Measurements from ENCODE around the gene DCBLD1. TPM values are rescaled to one million over a fixed set of nuclear protein-coding genes. Genes with fewer than 3 reads are reported as not detected.

The DCBLD1 gene
- total RNA-seq, 1 experiment from 2014 or later, result 19.5 TPM

DNA sequence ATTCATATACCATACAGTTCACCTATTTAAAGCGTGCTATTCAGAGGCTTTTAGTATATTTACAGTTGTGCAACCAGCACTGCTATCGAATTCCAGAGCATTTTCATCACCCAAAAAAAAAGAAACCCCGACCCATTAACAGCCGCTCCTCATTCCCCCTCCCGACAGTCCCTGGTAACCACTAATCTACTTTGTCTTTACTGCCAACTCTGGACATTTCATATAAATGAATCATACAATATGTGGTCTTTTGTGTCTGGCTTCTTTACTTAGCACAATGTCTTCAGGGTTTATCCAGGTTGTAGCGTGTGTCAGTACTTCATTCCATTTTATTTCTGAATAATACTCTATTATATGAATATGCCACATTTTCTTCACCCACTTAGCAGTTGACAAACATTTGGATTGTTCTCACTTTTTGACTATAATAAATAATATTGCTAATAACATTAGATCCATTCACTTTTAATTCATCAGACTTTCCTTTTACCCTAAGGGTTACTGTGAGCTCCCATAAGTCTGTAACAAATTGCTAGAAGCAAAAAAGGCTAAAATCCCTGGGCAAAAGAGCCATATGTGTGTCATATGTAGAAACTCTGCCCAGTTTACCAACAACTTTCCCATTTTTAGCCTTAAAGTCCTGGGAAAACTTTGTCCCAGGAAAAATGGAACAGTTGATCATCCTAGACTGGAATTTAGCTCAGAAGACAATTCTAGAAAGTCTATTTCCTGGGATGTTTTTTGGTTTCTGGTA lies 33.6 kb upstream of the DCBLD1 start:
- no peaks in the 10 kb centered on the region for H3K9me2 ChIP-seq (ENCODE audit: insufficient read depth)
- DNase-seq (ENCODE audit: low read depth, low spot score), result no peak
- no peaks in the 10 kb centered on the region for H3K9me3 ChIP-seq (ENCODE audit: control insufficient read depth in 1 of 2, insufficient read depth in 1 of 2, low read depth in 1 of 2, low read length in 2 of 2)
- no peaks in the 10 kb centered on the region for H3K79me2 ChIP-seq (ENCODE audit: insufficient read depth, low read length)
- H3K9ac ChIP-seq (ENCODE audit: low read length), result no peak overlapping the region
- H4K20me1 ChIP-seq (ENCODE audit: insufficient read depth), result no peaks in the 10 kb centered on the region
- H3K27me3 ChIP-seq (ENCODE audit: insufficient read depth, low read length), result peaks cover 25% of the 10 kb centered on the region; the same call in 1 of the 2 replicates
- TF ChIP-seq JUND (IDR thresholded peaks at IDR 0.05), result peak; percentile 15; the same call in 1 of the 2 replicates
- no peak for TF ChIP-seq ZNF274 (IDR thresholded peaks at IDR 0.05; ENCODE audit: low read depth, low read length)
- 0 out of 2 replicates have a peak, but pooled peaks have one; percentile 19 for TF ChIP-seq SP1 (IDR thresholded peaks at IDR 0.05; ENCODE audit: low read depth)
- TF ChIP-seq FOSL1 (IDR thresholded peaks at IDR 0.05; ENCODE audit: low read depth), result peak; percentile 33; the same call in 1 of the 2 replicates
- H3K4me3 ChIP-seq (replicated peaks in 1 of 2; ENCODE audit: low read depth in 1 of 2, low read length in 2 of 2), result peak overlapping the region in 1 of 2 experiments; percentile 49; a peak in 1 of 4 replicates
- CTCF ChIA-PET, result interaction anchor here (1.2 to 2.4 kb wide), 9 partner anchors 11 to 381 kb away, joined by 3 to 41 read pairs (median 6); partner anchors contain the start of gene GOPC
- POLR2A ChIA-PET, result no interaction called here
- no peak overlapping the region for H3K27ac ChIP-seq (ENCODE audit: low read depth, low read length)
- peak; percentile 72 for ATAC-seq
- H3K36me3 ChIP-seq (ENCODE audit: control insufficient read depth in 1 of 2, insufficient read depth in 2 of 2, low read length in 2 of 2), result no peaks in the 10 kb centered on the region
- H3K4me2 ChIP-seq (ENCODE audit: low read length), result peak overlapping the region; percentile 75
- RAD21 ChIA-PET (ENCODE audit: low non-redundant PET in 1 of 2, low total read pairs in 2 of 2, uncharacterized antibody in 2 of 2, unreplicated experiment in 2 of 2), result interaction anchor here (0.6 to 1.6 kb wide), 3 partner anchors 103 to 818 kb away, joined by 3 to 5 read pairs (median 3); partner anchors contain the start of gene GOPC (in 1 of the 2)
- BruUV-seq (replicated peaks), result no TSS peak
- intact Hi-C loops (cut with micrococcal nuclease), result loop anchor here (2.0 to 5.0 kb wide), 2 partner anchors 102 to 228 kb away; partner anchors contain the start of gene NUS1
- peaks cover 9 to 14% of the 10 kb centered on the region in 2 experiments for H3K4me1 ChIP-seq (ENCODE audit: control insufficient read depth in 1 of 2, insufficient read depth in 2 of 2, low read length in 2 of 2)
- peak overlapping the region; percentile 91 for H2AFZ ChIP-seq (ENCODE audit: low read depth, low read length, poor library complexity, severe bottlenecking)

DNA sequence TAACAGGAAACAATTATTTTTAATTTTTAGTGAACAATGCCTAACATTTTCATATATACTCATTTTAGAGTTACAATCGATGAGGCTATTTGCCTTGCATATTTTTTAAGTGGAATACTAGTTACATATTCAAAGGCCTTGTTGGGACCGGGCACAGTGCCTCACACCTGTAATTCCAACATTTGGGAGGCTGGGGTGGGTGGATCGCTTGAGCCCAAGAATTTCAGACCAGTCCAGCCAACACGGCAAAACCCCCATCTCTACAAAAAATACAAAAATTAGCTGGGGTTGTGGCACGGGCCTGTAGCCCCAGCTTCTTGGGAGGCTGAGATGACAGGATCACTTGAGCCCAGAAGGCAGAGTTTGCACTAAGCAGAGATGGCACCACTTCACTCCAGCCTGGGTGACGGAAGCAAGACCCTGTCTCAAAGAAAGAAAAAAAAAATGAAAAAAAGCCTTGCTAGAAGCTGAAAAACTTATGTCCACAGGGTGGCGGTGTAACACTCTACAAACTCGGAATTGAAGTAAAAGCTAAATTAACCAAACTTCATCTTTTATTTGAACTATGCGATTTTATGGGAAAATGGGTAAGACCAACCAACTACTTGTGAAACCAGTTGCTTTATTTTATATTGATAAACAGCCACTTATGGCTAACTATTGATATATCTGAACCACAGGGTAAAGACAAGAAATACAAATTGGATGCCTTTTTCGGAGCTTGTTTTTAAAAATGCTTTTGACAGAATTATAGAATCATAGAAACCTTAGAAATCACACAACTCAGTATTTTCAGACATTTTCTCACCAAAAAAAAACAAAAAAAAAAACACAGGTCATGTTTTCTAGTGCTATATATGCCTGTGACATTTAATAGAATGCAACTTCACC lies 32.7 kb upstream of the DCBLD1 start:
- RAD21 ChIA-PET (ENCODE audit: low non-redundant PET in 1 of 2, low total read pairs in 2 of 2, uncharacterized antibody in 2 of 2, unreplicated experiment in 2 of 2), result interaction anchor here (0.6 to 1.6 kb wide), 9 partner anchors 49 to 819 kb away, joined by 3 to 5 read pairs (median 4); partner anchors contain the start of gene GOPC (in 1 of the 2)
- H3K9me2 ChIP-seq (ENCODE audit: insufficient read depth), result no peaks in the 10 kb centered on the region
- TF ChIP-seq RAD21 (IDR thresholded peaks at IDR 0.05; ENCODE audit: low read depth) (peak; percentile 88), EZH2phosphoT487 (IDR thresholded peaks at IDR 0.05; ENCODE audit: borderline replicate concordance) (no peak), YY1 (IDR thresholded peaks at IDR 0.05; ENCODE audit: extremely low read depth, insufficient replicate concordance, low read depth, low read length) (no peak)
- TF ChIP-seq, protein P1, sequence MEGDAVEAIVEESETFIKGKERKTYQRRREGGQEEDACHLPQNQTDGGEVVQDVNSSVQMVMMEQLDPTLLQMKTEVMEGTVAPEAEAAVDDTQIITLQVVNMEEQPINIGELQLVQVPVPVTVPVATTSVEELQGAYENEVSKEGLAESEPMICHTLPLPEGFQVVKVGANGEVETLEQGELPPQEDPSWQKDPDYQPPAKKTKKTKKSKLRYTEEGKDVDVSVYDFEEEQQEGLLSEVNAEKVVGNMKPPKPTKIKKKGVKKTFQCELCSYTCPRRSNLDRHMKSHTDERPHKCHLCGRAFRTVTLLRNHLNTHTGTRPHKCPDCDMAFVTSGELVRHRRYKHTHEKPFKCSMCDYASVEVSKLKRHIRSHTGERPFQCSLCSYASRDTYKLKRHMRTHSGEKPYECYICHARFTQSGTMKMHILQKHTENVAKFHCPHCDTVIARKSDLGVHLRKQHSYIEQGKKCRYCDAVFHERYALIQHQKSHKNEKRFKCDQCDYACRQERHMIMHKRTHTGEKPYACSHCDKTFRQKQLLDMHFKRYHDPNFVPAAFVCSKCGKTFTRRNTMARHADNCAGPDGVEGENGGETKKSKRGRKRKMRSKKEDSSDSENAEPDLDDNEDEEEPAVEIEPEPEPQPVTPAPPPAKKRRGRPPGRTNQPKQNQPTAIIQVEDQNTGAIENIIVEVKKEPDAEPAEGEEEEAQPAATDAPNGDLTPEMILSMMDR (IDR thresholded peaks at IDR 0.05 in 2 of 3, conservative IDR thresholded peaks at IDR 0.05 in 1 of 3; ENCODE audit: borderline replicate concordance in 1 of 3, insufficient read depth in 1 of 3, low read depth in 2 of 3, low read length in 2 of 3), result peak; percentile 52 to 87 (median 85); a peak in 5 of 6 replicates
- peak overlapping the region; percentile 30 to 49 for H3K4me3 ChIP-seq (replicated peaks in 1 of 2; ENCODE audit: low read depth in 1 of 2, low read length in 2 of 2)
- BruUV-seq (replicated peaks), result no TSS peak
- POLR2A ChIA-PET, result interaction anchor here (0.8 to 1.0 kb wide), 2 partner anchors 152 to 379 kb away, joined by 3 read pairs; partner anchors contain the start of gene GOPC
- peak overlapping the region; percentile 91 for H2AFZ ChIP-seq (ENCODE audit: low read depth, low read length, poor library complexity, severe bottlenecking)
- peaks cover 25% of the 10 kb centered on the region; the same call in 1 of the 2 replicates for H3K27me3 ChIP-seq (ENCODE audit: insufficient read depth, low read length)
- DNase-seq (ENCODE audit: low read depth, low spot score), result peak; percentile 56
- H3K4me1 ChIP-seq (ENCODE audit: control insufficient read depth in 1 of 2, insufficient read depth in 2 of 2, low read length in 2 of 2), result peaks cover 9 to 14% of the 10 kb centered on the region in 2 experiments
- H3K9ac ChIP-seq (ENCODE audit: low read length), result no peak overlapping the region
- peak; percentile 53; the same call in 1 of the 2 replicates for ATAC-seq
- no peaks in the 10 kb centered on the region for H3K79me2 ChIP-seq (ENCODE audit: insufficient read depth, low read length)
- intact Hi-C loops (cut with micrococcal nuclease), result loop anchor here (1.0 to 5.0 kb wide), 6 partner anchors 33 to 379 kb away; partner anchors contain the start of genes DCBLD1 and NUS1
- H3K36me3 ChIP-seq (ENCODE audit: control insufficient read depth in 1 of 2, insufficient read depth in 2 of 2, low read length in 2 of 2), result no peaks in the 10 kb centered on the region
- no peak overlapping the region for H3K27ac ChIP-seq (ENCODE audit: low read depth, low read length)
- H3K9me3 ChIP-seq (ENCODE audit: control insufficient read depth in 1 of 2, insufficient read depth in 1 of 2, low read depth in 1 of 2, low read length in 2 of 2), result no peaks in the 10 kb centered on the region
- peak overlapping the region; percentile 75 for H3K4me2 ChIP-seq (ENCODE audit: low read length)
- CTCF ChIA-PET, result interaction anchor here (0.7 to 2.4 kb wide), 28 partner anchors 8 to 815 kb away, joined by 3 to 41 read pairs (median 3); partner anchors contain the start of genes DCBLD1 and GOPC
- no peaks in the 10 kb centered on the region for H4K20me1 ChIP-seq (ENCODE audit: insufficient read depth)
